KMS-11 (cell line): ENCODE results near the gene PSENEN.

Source experiments
- H2AFZ ChIP-seq: fragments of 200-600 bp; sonication (generic); 2 replicates; pipeline ENCODE4 v1.6.1; 2016; ENCODE audit warnings: antibody characterized with exemption, mixed run types, low read depth
- H3K27ac ChIP-seq: fragments of 200-600 bp; sonication (generic); 2 replicates; pipeline ENCODE4 v1.6.1; 2016; ENCODE audit warnings: mild to moderate bottlenecking, mixed run types
- H3K27me3 ChIP-seq: fragments of 200-600 bp; sonication (generic); 2 replicates; pipeline ENCODE4 v1.6.1; 2017; ENCODE audit warnings: mild to moderate bottlenecking, low read depth, mixed run types, moderate library complexity; ENCODE audit not compliant: insufficient read depth
- H3K36me3 ChIP-seq: fragments of 200-600 bp; sonication (generic); 2 replicates; pipeline ENCODE4 v1.6.1; 2017; ENCODE audit warnings: mild to moderate bottlenecking, mixed run types; ENCODE audit not compliant: insufficient read depth
- H3K4me1 ChIP-seq: fragments of 200-600 bp; sonication (generic); 2 replicates; pipeline ENCODE4 v1.6.1; 2016; ENCODE audit warnings: mild to moderate bottlenecking, low read depth, mixed run types; ENCODE audit not compliant: poor library complexity, severe bottlenecking
- H3K4me2 ChIP-seq: fragments of 200-600 bp; sonication (generic); 2 replicates; pipeline ENCODE4 v1.7.0; 2016; ENCODE audit warnings: mild to moderate bottlenecking, mixed run types
- H3K4me3 ChIP-seq: fragments of 200-600 bp; sonication (generic); IDR thresholded peaks from 2 replicates; pipeline ENCODE4 v1.6.1; 2017; ENCODE audit warnings: low read depth, low read length, mixed read lengths; ENCODE audit not compliant: insufficient read depth
- H3K79me2 ChIP-seq: fragments of 200-600 bp; sonication (generic); 2 replicates; pipeline ENCODE4 v1.6.1; 2016; ENCODE audit warnings: low read depth, mixed run types; ENCODE audit not compliant: insufficient read depth
- H3K9ac ChIP-seq: fragments of 200-600 bp; sonication (generic); 2 replicates; pipeline ENCODE4 v1.6.1; 2016; ENCODE audit warnings: mild to moderate bottlenecking, mixed run types
- H4K20me1 ChIP-seq: fragments of 200-600 bp; sonication (generic); 2 replicates; pipeline ENCODE4 v1.6.1; 2016; ENCODE audit warnings: mild to moderate bottlenecking, mixed run types; ENCODE audit not compliant: insufficient read depth
- TF ChIP-seq, protein P1 (sequence below): fragments of 200-600 bp; sonication (generic); conservative IDR thresholded peaks from 2 replicates; pipeline ENCODE4 v1.6.1; 2017; ENCODE audit warnings: low read depth, mild to moderate bottlenecking, antibody characterized with exemption, low read length, moderate library complexity, mixed read lengths

PSENEN gene

DNA sequence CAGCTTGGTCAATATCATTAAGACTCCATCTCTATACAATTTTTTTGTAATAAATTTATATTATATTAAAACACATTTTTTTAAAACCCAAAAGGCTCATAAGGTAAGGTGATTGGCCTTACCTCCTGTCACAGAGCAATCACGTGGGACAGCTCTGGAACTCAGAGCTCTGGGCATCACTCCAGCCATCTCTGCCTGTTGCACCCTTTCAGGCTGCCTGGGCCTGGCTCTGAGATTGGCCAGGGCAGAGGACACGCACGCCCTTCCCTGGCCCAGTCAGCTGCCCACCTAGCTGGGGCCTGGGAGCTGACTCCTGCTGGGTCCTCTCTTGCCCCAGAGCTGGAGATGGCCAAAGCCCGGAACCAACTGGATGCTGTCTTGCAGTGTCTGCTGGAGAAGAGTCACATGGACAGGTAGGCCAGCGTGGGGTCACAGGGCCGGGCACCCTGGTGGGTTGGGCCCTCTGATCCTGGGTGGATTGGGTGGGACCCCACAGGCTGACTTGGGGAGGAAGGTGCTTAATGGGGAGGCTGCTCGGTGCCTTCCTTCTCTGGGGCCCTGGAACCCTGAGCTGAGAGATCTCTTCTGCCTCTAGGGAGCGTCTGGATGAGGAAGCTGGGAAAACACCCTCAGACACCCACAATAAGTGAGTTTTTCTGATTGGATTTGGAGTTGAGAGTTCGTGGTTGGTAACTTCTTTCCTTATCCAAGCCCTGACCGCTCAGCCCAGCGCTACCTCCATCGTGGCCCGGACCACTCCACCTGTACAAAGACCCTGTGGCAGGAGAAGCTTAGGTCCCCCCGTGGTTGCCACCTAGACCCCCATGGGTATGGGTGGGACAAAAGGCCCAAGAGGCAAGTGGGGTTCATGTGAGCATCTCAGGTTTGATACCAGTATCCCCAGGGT is 6.6 kb downstream of the PSENEN start:
- Histone ChIP-seq H2AFZ (no peak overlapping the region), H3K4me3 (no peak overlapping the region), H3K9ac (no peak overlapping the region), H3K27me3 (no peaks in the 10 kb centered on the region), H4K20me1 (no peaks in the 10 kb centered on the region), H3K27ac (no peak overlapping the region), H3K36me3 (no peaks in the 10 kb centered on the region), H3K79me2 (0 out of 2 replicates have a peak, but pooled peaks cover 4% of the 10 kb centered on the region), H3K4me1 (peaks cover 17% of the 10 kb centered on the region), H3K4me2 (no peak overlapping the region)
- TF ChIP-seq, protein P1, sequence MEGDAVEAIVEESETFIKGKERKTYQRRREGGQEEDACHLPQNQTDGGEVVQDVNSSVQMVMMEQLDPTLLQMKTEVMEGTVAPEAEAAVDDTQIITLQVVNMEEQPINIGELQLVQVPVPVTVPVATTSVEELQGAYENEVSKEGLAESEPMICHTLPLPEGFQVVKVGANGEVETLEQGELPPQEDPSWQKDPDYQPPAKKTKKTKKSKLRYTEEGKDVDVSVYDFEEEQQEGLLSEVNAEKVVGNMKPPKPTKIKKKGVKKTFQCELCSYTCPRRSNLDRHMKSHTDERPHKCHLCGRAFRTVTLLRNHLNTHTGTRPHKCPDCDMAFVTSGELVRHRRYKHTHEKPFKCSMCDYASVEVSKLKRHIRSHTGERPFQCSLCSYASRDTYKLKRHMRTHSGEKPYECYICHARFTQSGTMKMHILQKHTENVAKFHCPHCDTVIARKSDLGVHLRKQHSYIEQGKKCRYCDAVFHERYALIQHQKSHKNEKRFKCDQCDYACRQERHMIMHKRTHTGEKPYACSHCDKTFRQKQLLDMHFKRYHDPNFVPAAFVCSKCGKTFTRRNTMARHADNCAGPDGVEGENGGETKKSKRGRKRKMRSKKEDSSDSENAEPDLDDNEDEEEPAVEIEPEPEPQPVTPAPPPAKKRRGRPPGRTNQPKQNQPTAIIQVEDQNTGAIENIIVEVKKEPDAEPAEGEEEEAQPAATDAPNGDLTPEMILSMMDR, result no peak

DNA sequence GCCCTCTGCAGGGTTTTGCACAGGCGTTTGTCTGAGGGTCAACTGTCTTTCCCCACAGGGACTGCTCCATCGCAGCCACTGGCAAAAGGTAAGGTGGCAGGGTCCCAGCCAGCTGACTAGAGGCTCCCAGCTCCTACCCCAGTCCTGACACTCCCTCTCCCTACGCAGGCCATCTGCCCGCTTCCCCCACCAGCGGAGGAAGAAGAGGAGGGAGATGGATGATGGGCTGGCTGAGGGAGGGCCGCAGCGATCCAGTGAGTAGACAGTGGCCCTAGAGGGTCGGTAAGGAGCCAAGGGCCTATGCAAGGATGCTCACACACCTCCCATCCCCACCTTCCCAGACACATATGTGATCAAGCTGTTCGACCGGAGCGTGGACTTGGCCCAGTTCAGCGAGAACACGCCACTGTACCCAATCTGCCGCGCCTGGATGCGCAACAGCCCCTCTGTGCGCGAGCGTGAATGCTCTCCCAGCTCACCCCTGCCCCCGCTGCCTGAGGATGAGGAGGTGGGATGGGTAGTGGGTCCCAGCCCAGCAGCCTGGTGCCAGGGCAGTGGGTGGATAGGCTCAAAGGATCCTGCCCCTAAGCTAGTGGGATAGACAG is 7.4 kb downstream of the PSENEN start:
- Histone ChIP-seq H4K20me1 (no peaks in the 10 kb centered on the region), H3K27me3 (no peaks in the 10 kb centered on the region), H3K4me2 (no peak overlapping the region), H2AFZ (no peak overlapping the region), H3K79me2 (0 out of 2 replicates have a peak, but pooled peaks cover 4% of the 10 kb centered on the region), H3K36me3 (no peaks in the 10 kb centered on the region), H3K9ac (no peak overlapping the region), H3K4me3 (no peak overlapping the region), H3K4me1 (peaks cover 15% of the 10 kb centered on the region), H3K27ac (no peak overlapping the region)
- TF ChIP-seq, protein P1, result no peak

DNA sequence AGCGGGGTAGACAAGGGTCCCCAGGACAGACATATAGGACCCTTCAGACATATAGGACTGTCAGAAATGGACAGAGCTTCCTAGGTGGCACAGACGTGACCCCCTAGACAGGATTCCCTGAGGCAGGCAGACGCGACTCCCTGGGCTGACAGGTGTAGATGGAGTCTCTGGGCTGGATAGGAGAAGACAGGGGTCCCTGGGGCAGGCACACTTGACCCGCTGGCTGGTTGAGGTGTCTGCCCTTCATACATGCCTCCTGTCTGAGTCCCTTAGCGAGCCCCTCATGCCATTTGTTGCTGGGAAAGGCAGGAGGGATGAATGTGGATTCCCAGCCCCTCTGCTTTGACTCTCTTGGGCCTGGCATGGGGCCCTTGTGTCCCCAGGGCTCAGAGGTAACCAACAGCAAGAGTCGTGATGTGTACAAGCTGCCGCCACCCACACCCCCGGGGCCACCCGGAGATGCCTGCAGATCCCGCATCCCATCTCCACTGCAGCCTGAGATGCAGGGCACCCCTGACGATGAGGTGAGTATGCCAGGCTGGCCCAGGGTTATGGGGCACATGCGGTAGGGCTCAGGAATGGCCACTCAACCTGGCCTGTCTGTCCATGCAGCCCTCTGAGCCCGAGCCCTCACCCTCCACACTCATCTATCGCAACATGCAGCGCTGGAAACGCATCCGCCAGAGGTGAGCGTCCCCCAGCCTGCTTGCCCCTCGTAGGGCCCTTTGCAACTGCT is 8.4 kb downstream of the PSENEN start:
- peaks cover 16% of the 10 kb centered on the region for H3K4me1 ChIP-seq
- no peak overlapping the region for H3K4me2 ChIP-seq
- peaks cover 8% of the 10 kb centered on the region; the same call in 1 of the 2 replicates for H3K79me2 ChIP-seq
- no peaks in the 10 kb centered on the region for H3K36me3 ChIP-seq
- no peak overlapping the region for H3K9ac ChIP-seq
- H3K27me3 ChIP-seq, result no peaks in the 10 kb centered on the region
- H2AFZ ChIP-seq, result no peak overlapping the region
- TF ChIP-seq, protein P1, result no peak
- no peak overlapping the region for H3K27ac ChIP-seq
- H3K4me3 ChIP-seq, result no peak overlapping the region
- no peaks in the 10 kb centered on the region for H4K20me1 ChIP-seq

DNA sequence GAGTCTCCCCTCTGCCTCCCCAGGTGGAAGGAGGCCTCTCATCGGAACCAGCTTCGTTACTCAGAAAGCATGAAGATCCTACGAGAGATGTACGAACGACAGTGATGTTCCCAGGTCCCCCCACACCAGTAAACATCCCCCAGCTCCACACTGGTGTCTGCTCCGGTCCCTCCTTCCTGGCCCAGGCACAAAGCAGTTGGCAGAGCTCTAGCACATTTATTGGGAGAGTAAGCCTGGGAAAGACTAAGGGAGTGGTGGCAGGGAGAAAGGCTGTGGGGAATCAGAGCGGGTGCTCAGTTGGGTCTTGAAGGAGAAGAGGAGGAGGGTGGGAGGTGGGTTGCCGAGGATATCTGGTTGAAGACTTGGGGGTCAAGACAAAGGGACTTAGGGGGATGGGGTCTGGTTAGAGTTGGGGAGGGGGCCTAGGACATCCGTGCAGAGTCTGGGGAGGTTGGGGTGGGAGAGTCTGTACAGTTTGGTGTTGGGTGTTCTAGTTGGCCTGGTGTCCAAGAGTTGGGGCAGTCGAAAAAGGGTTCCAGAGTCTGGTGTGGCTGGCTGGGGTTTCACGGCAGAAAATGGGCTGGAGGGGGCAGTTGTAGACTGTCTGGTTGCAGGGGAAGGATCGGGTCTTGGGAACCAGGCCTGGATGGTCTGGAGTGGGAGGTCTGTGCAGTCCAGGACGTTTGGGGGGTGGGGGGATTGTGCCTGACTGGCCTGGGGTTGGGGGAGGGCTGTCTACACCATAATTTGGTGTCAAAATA is 9.1 kb downstream of the PSENEN start:
- Histone ChIP-seq H3K27ac (no peak overlapping the region), H3K4me3 (no peak overlapping the region), H3K9ac (no peak overlapping the region), H3K4me2 (no peak overlapping the region), H2AFZ (no peak overlapping the region), H3K27me3 (no peaks in the 10 kb centered on the region), H3K4me1 (peaks cover 16% of the 10 kb centered on the region), H3K36me3 (no peaks in the 10 kb centered on the region), H3K79me2 (peaks cover 11% of the 10 kb centered on the region; the same call in 1 of the 2 replicates), H4K20me1 (no peaks in the 10 kb centered on the region)
- TF ChIP-seq, protein P1, result no peak
